NCI-H146 treated with DMSO at 0.1 percent for 48 hours (cell line): ENCODE results near the gene MYOF.
"Not testable (repeated sequence)": the region's sequence is repeated elsewhere in the genome, so short reads cannot be mapped to it uniquely, and the experiment has no call there.

Experiments used
- DNase-seq: peaks from one replicate; lab custom pipeline; 2025; ENCODE audit not compliant: unreplicated experiment; lab: John Stamatoyannopoulos, UW

Gene MYOF

DNA sequence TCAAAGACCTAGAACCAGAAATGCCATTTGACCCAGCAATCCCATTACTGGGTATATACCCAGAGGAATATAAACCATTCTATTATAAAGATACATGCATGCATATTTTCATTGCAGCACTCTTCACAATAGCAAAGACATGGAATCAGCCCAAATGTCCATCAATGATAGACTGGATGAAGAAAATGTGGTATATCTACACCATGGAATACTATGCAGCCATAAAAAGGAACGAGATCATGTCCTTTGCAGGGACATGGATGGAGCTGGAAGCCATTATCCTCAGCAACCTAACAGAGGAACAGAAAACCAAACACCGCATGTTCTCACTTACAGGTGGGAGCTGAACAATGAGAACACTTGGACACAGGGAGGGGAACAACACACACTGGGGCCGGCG lies 123.7 kb downstream of the MYOF start:
- not testable (repeated sequence) for DNase-seq

DNA sequence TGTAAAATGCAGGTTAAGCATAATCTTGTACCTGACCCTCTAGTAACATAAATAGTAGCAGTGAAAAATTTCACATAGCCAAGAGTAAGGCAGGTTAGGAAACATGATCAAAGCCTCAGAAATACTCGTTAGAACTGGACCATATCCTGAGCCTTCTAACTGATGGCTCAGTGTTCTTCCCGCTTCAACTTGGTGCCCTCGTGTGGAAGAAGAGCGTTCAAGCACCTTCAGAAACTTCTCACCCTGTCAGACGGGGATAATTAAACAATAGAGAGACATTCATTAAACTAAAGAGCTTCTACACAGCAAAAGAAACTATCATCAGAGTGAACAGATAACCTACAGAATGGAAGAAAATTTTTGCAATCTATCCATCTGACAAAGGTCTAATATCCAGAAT lies 124.5 kb downstream of the MYOF start:
- peak; percentile 42 for DNase-seq

DNA sequence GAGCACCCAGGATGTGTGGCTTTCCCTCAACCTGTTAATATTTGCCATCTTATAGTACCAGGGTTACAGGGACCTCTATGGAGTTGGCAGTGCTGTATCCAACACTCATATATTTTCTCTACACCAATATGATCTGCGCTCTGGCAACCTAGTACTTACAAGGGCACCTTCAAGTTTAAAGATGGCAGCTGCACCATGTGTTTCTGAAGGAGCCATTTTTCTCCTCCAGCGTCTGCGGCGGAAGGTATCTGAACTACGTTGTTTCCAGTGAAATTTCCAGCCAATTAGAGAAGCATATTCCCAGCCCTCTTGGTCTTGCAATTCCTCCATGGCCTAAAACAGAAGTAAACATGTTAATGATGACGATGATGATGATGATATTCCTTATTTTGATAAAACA lies 125.6 kb downstream of the MYOF start:
- no peak for DNase-seq

DNA sequence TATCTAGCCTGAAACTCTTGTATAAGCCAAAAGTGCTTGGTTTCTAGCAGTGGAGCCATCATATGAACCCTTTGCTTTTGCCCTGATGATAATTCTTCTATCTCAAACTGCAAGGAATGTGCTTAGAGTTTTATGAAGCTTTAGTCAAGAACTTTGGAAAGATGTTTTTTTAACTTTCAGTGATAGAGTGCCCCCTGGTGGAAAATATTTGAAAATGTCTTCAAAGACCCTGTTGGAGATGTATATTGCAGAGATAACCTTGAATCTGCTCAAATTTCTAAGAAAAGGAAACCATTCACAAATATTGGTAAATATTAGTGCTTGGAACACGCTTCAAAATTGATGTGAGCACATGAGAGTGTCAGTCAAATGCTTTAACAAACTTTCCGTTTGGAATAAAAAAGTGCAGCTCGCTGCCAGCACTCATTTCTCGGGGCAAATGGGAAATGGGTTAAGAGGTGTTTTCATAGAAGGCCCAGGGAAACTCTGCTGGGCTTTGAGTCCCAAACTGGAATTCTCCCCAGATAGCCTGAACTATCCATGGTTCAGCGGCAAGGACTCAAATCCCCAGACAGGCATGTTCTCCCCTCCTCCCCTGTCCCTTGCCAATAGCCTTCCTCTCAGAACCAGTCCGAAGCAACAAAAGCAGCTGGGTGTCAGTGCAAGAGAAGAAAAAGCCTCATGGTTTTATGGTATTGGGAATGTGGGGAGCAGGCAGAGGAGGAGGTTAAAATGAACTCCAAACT lies 129.3 kb downstream of the MYOF start:
- DNase-seq: peak; percentile 22

DNA sequence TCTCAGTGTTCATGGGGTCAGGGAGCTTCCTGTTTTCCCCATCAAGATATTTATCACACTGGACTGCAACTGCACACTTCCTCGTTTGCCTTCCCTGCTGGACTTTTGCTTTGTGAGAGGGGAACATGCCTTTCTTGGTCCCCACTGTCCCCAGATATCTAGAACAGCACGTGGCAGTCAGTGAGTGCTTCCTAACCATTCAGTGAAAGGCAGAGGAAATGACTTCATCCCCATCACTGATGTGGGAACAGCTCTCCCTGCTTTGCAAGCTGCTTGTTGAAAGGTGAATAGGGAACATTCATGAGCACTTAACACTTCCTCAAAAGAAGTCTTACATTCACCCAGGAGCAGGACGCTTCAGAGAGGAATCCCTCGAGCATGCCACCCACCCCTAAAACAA lies 135.4 kb downstream of the MYOF start:
- no peak for DNase-seq

DNA sequence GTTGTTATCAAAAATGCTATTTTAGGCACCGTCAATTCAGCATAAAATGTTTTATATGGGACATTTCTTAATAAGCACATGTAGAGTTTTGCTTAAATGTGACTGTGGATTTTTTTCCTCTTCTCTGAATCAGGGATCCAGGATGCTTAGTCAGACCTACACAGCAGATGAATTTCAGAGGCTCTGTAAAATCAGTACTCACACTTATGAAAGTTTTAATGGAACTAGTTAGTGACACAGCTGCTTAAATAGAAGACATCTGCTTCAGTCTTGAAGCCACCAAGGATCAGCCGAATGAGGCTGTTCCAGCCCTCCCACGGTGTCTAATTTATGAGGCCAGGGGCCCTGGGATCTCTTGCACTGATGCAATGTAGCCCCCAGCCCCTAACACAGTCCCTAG lies 136.0 kb downstream of the MYOF start:
- DNase-seq: no peak

DNA sequence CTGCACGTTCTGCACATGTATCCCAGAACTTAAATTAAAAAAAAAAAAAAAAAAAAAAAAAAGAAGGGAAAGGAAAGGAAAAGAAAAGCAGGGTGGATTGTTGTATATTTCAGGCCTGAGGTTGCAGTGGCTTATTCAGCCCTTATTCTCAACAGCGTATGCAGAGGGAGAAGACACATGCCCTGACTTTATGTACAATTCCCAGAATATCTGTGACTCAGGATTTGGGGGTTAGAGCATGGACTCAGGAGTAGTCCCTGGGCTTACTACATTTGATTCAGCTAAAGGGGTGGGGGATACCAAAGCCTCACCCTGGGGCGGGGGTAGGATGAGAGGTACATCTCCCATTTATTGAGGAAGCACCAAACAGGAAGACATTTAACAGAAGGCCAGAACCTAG lies 137.4 kb downstream of the MYOF start:
- no peak for DNase-seq

DNA sequence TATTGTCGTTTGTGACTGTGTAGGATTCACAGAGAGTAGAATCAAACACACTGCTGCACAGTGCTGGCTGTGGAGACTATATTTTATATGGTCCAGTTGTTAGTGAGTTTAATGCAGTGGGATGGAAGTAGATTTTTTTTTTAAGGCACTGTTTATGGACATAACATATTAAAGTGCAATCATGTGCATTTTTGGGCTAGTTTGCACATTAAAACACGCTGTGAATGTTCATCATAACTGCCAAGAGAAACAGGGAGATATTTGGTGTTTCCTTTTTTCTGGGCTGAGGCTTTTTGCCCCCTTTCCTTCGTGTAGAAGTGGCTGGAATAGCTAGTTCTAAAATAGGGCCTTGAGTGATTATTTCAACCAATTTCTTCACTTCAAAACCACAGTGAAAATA lies 139.2 kb downstream of the MYOF start:
- DNase-seq: no peak

DNA sequence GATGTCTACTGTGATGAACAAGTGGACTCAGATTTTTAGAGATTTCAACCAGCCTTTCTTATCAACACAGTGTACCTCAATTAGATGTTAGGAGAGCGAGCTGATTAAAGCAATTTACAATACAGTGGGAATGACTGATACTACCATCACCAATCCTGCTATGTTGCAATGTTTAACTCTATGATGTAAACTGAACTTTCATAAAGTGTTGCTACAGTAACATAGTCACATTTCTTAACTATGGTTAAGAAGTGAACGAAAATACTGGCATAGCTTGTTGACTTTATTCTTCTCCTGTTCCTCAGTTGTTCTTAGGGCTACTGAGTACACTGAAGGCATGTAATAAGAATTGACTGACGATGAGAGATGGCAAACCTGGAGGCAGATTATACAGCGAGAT lies 139.8 kb downstream of the MYOF start:
- no peak for DNase-seq

DNA sequence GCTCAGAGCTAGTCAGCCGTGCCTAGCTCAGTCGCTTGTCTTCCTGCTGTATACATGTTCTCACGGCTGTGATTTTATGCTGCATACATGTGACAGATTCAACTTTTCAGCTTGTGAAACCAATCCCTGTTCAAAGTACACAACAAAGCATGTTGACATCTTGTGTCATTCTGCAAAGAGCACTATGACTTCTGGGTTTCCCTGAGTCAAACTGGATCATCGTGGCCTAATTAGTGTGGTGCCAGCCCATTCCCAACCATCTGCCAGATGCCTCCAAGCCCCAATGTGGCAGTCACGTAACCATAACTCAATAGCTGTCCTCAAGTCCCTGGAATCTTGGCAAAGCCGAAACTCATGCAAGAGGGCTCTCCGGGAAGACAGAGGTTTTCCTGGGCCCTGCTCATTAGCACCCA lies 144.8 kb downstream of the MYOF start:
- no peak for DNase-seq

DNA sequence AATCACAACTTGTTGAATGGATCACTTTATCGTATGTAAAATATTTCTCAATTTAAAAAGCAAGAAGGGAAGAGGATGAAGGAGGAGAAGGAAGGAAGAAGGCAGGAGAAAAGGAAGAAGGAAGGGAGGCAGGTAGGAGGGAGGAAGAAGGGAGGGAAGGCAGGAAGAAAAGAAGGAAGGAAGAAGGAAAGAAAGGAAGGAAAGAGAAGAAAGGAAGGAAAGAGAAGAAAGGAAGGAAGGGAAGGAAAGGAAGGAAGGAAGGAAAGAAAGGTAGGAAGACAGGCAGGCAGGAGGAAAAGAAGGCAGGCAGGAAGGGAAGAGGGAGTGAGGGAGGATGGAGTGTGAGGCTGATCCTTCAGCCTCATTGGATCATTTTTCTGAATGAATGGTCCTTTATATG lies 145.5 kb downstream of the MYOF start:
- no peak for DNase-seq

DNA sequence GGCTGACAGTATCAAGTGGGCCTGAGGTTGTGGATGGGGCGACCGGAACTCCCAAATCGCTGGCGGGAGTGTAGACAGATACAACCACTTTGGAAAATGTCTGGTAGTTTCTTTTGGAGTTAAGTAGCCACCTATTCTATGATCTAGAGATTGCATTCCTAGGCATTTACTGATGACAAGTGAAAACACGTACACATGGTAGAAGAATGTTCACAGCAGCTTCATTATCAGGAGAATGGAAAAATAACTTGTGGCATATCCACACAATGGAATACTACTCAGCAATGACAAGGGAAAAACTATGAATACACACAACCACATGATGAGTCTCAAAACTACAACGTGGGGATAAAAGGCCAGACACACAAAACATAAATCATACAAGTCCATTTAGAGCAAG lies 146.0 kb downstream of the MYOF start:
- DNase-seq: no peak

DNA sequence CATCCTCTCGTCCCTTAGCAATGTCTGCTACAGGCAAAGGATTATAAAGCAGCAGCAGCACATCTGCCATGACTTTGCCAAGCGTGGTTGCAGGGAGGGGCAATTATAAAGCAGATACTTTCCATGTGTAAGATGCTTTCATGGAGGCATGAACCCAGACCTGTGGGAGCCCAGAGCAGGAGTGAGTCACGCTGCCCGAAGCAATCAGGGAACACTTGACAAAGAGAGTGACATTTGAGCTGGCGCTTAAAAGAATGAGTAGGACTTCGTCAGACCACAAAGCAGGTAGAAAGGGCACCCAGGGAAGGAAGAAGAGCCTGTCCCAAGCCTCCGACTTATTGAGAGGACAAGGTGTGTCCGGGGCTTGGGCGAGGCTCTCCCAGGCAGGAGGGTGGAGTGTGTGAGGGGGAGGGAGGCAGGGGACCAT lies 147.2 kb downstream of the MYOF start:
- peak; percentile 18 for DNase-seq

DNA sequence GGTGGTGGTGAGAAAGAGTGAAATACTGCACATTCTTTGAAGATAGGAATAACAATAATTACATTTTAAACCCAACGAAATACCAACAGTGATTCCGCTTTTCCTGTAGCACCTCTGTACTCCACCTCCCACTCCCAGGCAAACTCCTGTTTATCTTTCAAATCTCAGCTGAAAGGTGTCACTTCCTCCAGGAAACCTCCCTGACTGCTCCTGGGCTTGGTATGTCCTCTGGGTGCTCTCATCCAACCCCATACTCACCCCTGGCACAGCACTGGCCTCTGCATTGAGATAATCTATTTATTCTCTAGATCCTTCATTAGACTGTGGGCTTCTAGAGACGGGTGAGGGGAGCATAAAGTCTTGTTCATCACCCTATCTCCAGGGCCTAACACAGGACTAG lies 148.0 kb downstream of the MYOF start:
- DNase-seq: no peak

DNA sequence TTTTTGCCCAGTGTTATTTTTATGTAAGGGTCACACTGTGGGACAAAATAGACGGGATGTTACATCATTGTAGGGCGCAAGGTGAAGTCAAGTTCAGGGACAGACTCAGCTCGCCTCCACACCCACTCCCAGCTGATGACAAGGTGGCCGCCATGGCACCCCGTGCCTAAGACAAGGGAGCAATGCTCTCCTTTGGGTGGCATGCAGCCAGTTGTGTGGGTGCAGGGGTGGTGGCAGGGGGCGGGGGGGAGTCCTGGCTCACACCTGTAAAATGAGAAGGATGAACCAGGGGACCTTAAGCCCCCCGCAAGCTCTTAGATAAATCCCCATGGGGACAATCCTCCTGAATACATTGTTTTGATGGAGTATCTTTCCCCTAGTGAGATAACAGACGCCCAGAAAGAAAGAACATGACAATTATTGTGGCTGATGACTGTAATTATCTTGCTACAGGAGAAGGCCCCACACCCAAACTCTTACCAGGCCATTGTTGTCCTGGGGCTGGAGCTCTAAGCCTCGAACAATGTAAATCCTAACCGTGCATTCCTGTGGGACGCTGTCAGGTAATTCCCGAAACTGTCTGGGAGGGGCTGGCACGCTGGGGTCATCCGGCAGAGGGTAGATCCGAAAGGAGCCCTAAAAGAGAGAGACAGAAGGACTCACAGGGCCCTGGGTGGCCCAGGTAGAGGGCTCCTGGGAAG lies 148.7 kb downstream of the MYOF start:
- DNase-seq: peak; percentile 88

DNA sequence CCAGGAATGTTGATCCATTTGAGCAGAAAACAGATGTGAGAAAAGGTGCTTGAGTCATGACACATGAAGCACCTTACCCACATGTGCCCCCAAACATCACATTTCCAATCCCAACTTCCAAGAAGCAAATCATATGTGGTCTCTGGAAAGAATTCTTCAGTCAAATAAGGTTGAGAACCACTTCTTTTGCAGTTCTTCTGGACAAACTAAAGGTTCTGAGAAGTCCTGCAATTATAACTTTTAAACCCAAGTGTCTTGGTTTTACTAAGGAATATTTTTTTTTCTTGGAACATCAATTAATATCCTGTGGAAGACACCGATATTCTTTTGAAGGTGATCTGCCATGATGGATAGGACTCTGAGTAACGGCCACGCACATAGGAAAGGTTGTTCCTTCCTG lies 151.3 kb downstream of the MYOF start:
- DNase-seq: no peak

DNA sequence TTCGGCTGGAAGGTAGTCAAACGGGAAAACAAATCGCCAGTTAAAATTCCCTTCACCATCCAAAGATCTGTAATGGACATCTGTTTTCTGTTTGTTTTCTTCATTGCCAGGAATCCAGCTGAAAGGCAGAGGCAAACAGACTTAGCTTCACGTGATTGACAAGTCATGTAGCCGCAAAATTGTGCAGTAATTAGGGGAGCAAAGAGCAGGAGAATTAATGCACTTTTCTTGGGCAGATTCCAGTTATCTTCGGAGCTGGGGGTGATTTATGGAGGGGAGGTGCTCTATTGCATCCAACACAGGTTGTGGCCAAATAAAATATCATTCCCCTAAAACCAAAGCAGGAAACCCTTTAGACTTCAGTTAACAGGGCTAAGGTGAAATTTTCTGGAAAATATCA lies 162.2 kb downstream of the MYOF start:
- DNase-seq: no peak

DNA sequence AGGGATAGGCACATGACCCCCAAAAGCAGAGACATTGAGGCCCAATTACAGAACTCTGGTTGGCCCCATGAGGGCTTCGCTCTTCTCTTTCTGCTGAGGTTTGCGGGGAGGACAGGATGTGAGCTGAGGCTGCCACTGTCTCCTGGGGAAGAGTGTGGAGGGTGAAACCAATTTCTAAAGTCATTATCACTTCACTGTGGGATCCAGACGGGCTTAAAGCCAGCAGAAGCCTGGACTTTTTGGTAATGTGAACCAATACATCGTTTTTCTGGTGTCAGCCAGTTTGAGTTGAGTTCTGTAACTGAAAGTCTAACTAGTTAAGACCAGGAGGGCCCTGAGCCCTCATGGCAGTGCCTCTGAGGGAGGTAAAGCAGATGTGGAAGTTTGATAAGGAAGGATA lies 163.0 kb downstream of the MYOF start:
- no peak for DNase-seq

DNA sequence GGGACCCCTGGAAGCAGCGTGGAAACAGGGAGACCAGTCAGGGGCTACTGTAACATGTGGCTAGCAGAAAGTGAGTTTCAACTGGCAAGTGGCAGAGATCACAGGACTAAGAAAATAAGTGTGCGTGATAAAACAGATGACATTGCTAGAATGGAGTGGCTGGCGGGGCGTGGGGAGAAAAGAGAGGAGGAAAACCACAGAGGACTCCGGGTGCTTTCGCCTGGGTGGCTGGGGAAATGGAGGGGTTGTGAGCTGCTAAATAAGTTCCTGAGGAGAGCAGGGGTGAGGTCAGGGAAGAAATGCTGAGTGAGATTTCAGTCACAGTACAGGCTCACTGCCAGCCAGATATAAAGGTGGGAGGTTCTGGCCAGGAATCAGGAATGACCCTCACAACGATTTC lies 166.9 kb downstream of the MYOF start:
- no peak for DNase-seq

DNA sequence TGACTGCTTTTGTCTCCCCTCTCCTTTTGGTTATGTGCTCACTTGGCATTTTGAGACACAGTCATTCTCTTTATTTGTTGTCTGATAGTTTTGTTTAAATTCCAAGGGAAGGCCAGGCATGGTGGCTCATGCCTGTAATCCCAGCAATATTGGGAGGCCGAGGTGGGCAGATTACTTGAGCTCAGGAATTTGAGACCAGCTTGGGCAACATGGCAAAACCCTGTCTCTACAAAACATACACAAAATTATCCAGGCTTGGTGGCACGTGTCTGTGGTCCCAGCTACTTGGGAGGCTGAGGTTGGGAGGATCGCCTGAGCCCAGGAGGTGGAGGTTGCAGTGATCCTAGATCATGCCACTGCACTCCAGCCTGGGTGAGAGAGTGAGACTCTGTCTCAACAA lies 167.5 kb downstream of the MYOF start:
- DNase-seq: not testable (repeated sequence)

DNA sequence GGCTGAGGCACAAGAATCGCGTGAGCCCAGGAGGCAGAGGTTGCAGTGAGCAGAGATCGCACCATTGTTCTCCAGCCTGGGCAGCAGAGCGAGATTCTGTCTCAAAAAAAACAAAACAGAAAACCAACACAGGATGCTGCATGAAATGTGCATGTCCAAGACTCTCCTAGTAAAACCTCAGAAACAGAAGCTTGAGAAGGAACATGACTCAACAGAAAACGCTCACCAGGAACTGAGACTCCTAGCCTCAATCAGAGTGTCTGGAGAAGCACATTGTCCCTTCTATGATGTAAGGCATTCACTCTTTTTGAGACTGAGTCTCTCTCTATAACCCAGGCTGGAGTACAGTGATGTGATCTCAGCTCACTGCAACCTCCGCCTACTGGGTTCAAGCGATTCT lies 168.3 kb downstream of the MYOF start:
- DNase-seq: no peak

DNA sequence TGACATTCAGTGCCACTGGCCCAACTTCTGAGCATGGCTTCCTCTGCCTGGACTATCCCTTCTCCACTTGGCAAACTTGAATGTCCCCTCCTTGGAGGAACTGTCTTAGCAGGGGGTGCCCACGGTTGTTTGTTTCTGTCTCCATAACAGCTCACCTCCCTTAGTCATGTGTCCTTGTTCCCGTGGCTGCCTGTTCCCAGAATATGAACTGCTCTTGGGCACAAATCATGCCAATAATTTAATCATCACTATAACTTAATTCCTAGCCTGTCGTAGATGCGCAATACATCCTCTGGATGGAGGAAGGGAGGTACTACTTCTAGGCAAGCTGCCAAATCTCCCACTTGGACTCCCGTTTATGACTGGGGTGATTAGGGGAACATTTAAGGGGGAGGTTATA lies 173.1 kb downstream of the MYOF start:
- no peak for DNase-seq

DNA sequence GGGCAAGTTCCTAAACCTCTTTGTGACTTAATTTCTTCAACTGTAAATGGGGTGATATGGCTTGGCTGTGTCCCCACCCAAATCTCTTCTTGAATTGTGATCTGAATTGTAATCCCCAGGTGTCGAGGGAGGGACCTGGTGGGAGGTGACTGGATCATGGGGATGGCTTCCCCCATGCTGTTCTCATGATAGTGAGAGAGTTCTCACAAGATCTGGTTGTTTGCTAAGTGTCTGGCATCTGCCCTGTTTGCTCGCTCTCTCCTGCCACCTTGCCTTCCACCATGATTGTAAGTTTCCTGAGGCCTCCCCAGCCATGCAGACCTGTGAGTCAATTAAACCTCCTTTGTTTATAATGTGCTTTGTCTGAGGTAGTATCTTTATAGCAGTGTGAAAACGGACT lies 177.0 kb downstream of the MYOF start:
- no peak for DNase-seq
